Epithelial cell of esophagus (primary cell): Measurements from ENCODE around the gene BCHE.

Experiments used
- DNase-seq: peaks from one replicate; pipeline ENCODE4 v3.0.0; 2010; ENCODE audit warnings: low read depth
- H3K4me3 ChIP-seq: 2 replicates; pipeline ENCODE4 v1.5.1; 2011; ENCODE audit warnings: mild to moderate bottlenecking, low read length, control low read depth
- TF ChIP-seq, protein P1 (sequence below): IDR thresholded peaks from 2 replicates; pipeline ENCODE4 v1.5.1; 2011; ENCODE audit warnings: low read depth, mild to moderate bottlenecking, low read length, control low read depth, inconsistent platforms; ENCODE audit not compliant: insufficient read depth; ENCODE audit errors: missing control alignments

BCHE gene

GRCh38 chr3:165846056-165846455 is 8.8 kb upstream of the BCHE start:
- TF ChIP-seq, protein P1, sequence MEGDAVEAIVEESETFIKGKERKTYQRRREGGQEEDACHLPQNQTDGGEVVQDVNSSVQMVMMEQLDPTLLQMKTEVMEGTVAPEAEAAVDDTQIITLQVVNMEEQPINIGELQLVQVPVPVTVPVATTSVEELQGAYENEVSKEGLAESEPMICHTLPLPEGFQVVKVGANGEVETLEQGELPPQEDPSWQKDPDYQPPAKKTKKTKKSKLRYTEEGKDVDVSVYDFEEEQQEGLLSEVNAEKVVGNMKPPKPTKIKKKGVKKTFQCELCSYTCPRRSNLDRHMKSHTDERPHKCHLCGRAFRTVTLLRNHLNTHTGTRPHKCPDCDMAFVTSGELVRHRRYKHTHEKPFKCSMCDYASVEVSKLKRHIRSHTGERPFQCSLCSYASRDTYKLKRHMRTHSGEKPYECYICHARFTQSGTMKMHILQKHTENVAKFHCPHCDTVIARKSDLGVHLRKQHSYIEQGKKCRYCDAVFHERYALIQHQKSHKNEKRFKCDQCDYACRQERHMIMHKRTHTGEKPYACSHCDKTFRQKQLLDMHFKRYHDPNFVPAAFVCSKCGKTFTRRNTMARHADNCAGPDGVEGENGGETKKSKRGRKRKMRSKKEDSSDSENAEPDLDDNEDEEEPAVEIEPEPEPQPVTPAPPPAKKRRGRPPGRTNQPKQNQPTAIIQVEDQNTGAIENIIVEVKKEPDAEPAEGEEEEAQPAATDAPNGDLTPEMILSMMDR = no peak
- no peak overlapping the region for H3K4me3 ChIP-seq
- no peak for DNase-seq

- no peak for DNase-seq
- TF ChIP-seq, protein P1 = no peak
- no peak overlapping the region for H3K4me3 ChIP-seq
Measured at GRCh38 chr3:165839296-165840076, 2.3 kb upstream of the BCHE start.

- no peak for DNase-seq
- no peak overlapping the region for H3K4me3 ChIP-seq
- TF ChIP-seq, protein P1 = no peak
Measured at GRCh38 chr3:165837801-165838200, 578 bp upstream of the BCHE start.

DNA sequence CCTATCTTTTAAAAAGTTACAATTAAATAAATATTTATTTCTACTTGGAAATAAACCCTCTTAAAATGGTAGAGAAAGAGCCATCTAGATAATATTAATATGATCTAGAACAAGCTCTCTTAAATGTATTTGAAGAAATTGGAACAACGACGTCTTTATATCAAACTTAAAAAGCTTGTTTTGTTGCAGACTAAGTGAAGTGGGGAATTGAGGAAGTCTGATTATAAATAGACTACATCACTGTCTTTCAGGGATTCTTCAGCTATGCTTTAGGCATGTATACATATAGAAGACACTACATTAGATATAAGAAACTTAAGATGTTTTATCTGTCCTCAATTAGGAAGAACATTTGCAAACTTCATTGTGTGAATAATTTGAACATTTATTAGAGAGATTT is 1.8 kb downstream of the BCHE start:
- H3K4me3 ChIP-seq = no peak overlapping the region
- no peak for DNase-seq
- TF ChIP-seq, protein P1 = no peak

DNA sequence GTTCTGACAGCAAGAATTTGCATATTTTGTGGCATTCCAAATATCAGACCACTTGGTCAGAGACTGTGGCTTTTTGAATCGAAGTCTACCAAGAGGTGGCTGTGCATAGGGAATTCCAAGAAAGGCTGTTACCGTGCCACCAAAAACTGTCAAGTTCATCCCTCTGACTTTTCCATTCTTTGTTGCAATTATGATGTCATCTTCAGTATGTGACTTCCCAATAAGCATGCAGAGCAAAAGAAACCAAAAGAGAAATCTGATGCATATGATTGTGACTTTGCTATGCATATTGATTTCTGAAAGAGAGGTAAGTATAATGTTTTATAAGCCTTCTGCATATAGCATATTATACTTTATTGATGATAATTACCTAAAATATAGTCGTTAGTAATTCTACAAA is 6.5 kb downstream of the BCHE start:
- no peak overlapping the region for H3K4me3 ChIP-seq
- TF ChIP-seq, protein P1 = no peak
- DNase-seq = no peak

DNA sequence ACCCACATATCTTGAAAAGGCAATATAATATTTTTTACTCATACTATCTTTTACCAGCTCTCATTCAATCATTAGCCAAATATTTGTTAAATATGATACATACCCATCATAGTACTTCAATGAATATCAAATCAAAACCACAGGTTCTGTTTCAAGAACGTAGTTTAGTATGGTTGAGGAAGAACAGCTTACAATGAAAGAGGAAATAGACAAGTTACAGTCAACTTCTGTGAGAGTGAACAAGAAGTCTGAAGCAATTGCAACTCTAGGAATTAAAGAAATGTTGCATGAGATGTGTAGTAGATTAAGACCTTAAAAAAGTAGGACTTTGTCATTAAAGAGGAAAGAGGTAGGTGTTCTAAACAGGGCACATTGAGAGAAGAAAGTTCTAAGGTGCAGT is 9.3 kb downstream of the BCHE start:
- TF ChIP-seq, protein P1 = no peak
- DNase-seq = no peak

DNA sequence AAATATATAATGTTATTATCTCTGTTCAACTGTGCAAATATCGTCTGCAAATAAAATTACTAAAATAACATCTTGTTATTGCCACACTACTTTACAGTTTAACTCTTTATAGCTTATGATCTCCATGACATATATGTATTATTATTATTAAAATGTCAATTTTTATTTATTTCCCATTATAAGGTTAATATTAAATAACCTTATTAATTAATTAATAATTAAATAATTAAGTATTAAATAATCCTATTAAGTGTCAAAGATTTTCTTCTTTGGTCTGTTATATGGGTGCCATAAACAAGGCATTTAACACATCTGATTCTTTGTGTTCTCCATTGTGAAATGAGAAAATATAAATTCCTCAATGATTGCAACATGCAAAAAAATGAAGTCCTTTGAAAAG is 10.0 kb downstream of the BCHE start:
- DNase-seq = no peak
- TF ChIP-seq, protein P1 = no peak
- H3K4me3 ChIP-seq = no peak overlapping the region

More for the DNA sequence above, 9.3 kb downstream of the BCHE start:
- no peak overlapping the region for H3K4me3 ChIP-seq
